Effector memory CD4-positive, alpha-beta T cell (primary cell): ENCODE results near the gene SYT1.

Source experiments
- DNase-seq, 3 donors: peaks; one replicate each; pipeline ENCODE4 v3.0.0-alpha.2; 2020
- H3K27ac ChIP-seq: 2 replicates; pipeline ENCODE4 v1.7.0; 2013; ENCODE audit warnings: mild to moderate bottlenecking, low read length, moderate library complexity; ENCODE audit not compliant: insufficient read depth, poor library complexity, severe bottlenecking
- H3K27me3 ChIP-seq: replicated peaks from 2 replicates; pipeline ENCODE4 v1.7.0; 2013; ENCODE audit warnings: mild to moderate bottlenecking, low read length; ENCODE audit not compliant: insufficient read depth, control insufficient read depth, poor library complexity, severe bottlenecking
- H3K36me3 ChIP-seq: 2 replicates; pipeline ENCODE4 v1.7.0; 2013; ENCODE audit warnings: mild to moderate bottlenecking, low read length, moderate library complexity; ENCODE audit not compliant: control insufficient read depth, insufficient read depth
- H3K4me1 ChIP-seq: 2 replicates; pipeline ENCODE4 v1.7.0; 2013; ENCODE audit warnings: low read length, mild to moderate bottlenecking; ENCODE audit not compliant: control insufficient read depth, insufficient read depth, poor library complexity, severe bottlenecking
- H3K4me3 ChIP-seq: 2 replicates; pipeline ENCODE4 v1.7.0; 2013; ENCODE audit warnings: low read length, low read depth, mild to moderate bottlenecking; ENCODE audit not compliant: insufficient read depth, poor library complexity, severe bottlenecking
- H3K9me3 ChIP-seq: 2 replicates; pipeline ENCODE4 v1.7.0; 2013; ENCODE audit warnings: mild to moderate bottlenecking, low read length, moderate library complexity; ENCODE audit not compliant: control insufficient read depth

Gene SYT1

GRCh38 chr12:78931466-78931990 is 67.0 kb downstream of the SYT1 start:
- Histone ChIP-seq H3K27ac (no peak overlapping the region), H3K27me3 (no peaks in the 10 kb centered on the region), H3K4me1 (no peaks in the 10 kb centered on the region), H3K4me3 (no peak overlapping the region), H3K9me3 (no peaks in the 10 kb centered on the region), H3K36me3 (no peaks in the 10 kb centered on the region)
- no peak for DNase-seq

GRCh38 chr12:78933014-78933413 is 68.4 kb downstream of the SYT1 start:
- no peaks in the 10 kb centered on the region for H3K4me1 ChIP-seq
- H3K9me3 ChIP-seq = no peaks in the 10 kb centered on the region
- H3K36me3 ChIP-seq = no peaks in the 10 kb centered on the region
- no peaks in the 10 kb centered on the region for H3K27me3 ChIP-seq
- no peak for DNase-seq
- H3K27ac ChIP-seq = no peak overlapping the region
- no peak overlapping the region for H3K4me3 ChIP-seq

GRCh38 chr12:78938341-78939084 is 73.9 kb downstream of the SYT1 start:
- no peak for DNase-seq

GRCh38 chr12:78949532-78949931 is 85.0 kb downstream of the SYT1 start:
- Histone ChIP-seq H3K9me3 (peaks cover 4% of the 10 kb centered on the region), H3K4me1 (no peaks in the 10 kb centered on the region), H3K4me3 (no peak overlapping the region), H3K36me3 (no peaks in the 10 kb centered on the region), H3K27ac (no peak overlapping the region), H3K27me3 (no peaks in the 10 kb centered on the region)
- DNase-seq = no peak

More at GRCh38 chr12:78938341-78939084, 73.9 kb downstream of the SYT1 start:
- H3K4me1 ChIP-seq = no peaks in the 10 kb centered on the region
- H3K27me3 ChIP-seq = no peaks in the 10 kb centered on the region
- no peak overlapping the region for H3K4me3 ChIP-seq
- no peaks in the 10 kb centered on the region for H3K36me3 ChIP-seq
- H3K27ac ChIP-seq = no peak overlapping the region
- H3K9me3 ChIP-seq = no peaks in the 10 kb centered on the region

- peaks cover 4% of the 10 kb centered on the region for H3K9me3 ChIP-seq
- H3K4me1 ChIP-seq = no peaks in the 10 kb centered on the region
- no peak overlapping the region for H3K27ac ChIP-seq
- H3K27me3 ChIP-seq = no peaks in the 10 kb centered on the region
- DNase-seq = no peak
- H3K36me3 ChIP-seq = no peaks in the 10 kb centered on the region
- H3K4me3 ChIP-seq = no peak overlapping the region
Measured at GRCh38 chr12:78951803-78952551, 87.4 kb downstream of the SYT1 start.

- DNase-seq = no peak
- H3K27me3 ChIP-seq = no peaks in the 10 kb centered on the region
- H3K36me3 ChIP-seq = no peaks in the 10 kb centered on the region
- peaks cover 4% of the 10 kb centered on the region for H3K9me3 ChIP-seq
- H3K4me1 ChIP-seq = no peaks in the 10 kb centered on the region
- no peak overlapping the region for H3K27ac ChIP-seq
- H3K4me3 ChIP-seq = no peak overlapping the region
Measured at GRCh38 chr12:78952552-78952929, 88.0 kb downstream of the SYT1 start.

- Histone ChIP-seq H3K27ac (no peak overlapping the region), H3K4me3 (no peak overlapping the region), H3K9me3 (no peaks in the 10 kb centered on the region), H3K4me1 (no peaks in the 10 kb centered on the region), H3K27me3 (no peaks in the 10 kb centered on the region), H3K36me3 (no peaks in the 10 kb centered on the region)
- no peak for DNase-seq
Measured at GRCh38 chr12:78958941-78959340, 94.4 kb downstream of the SYT1 start.

GRCh38 chr12:78959556-78959955 is 95.0 kb downstream of the SYT1 start:
- Histone ChIP-seq H3K4me3 (no peak overlapping the region), H3K27ac (no peak overlapping the region), H3K4me1 (no peaks in the 10 kb centered on the region), H3K27me3 (no peaks in the 10 kb centered on the region), H3K9me3 (no peaks in the 10 kb centered on the region), H3K36me3 (no peaks in the 10 kb centered on the region)
- no peak for DNase-seq

GRCh38 chr12:78961171-78961570 is 96.6 kb downstream of the SYT1 start:
- Histone ChIP-seq H3K27me3 (no peaks in the 10 kb centered on the region), H3K9me3 (no peaks in the 10 kb centered on the region), H3K4me3 (no peak overlapping the region)

More at GRCh38 chr12:78961171-78961570, 96.6 kb downstream of the SYT1 start:
- no peak for DNase-seq
- Histone ChIP-seq H3K36me3 (no peaks in the 10 kb centered on the region), H3K4me1 (no peaks in the 10 kb centered on the region), H3K27ac (no peak overlapping the region)
